HepG2 (cell line): ENCODE data around the gene QRICH2. TPM values are rescaled to one million over a fixed set of nuclear protein-coding genes. Genes with fewer than 3 reads are reported as not detected.

Experiments
- CHD2 ChIP-seq: IDR thresholded peaks from 2 replicates; pipeline ENCODE4 v1.6.1; 2011; ENCODE audit warnings: low read depth, low read length, improper control_type of control experiment
- HOXA5 ChIP-seq: sonication (generic); formaldehyde crosslinking; IDR thresholded peaks from 2 replicates; pipeline ENCODE4 v1.4.0; 2020; ENCODE audit warnings: missing genetic modification reagents
- MED8 ChIP-seq: sonication (generic); formaldehyde crosslinking; IDR thresholded peaks from 2 replicates; pipeline ENCODE4 v1.8.1; 2023; ENCODE audit warnings: mild to moderate bottlenecking, missing genetic modification reagents; ENCODE audit not compliant: insufficient replicate concordance
- MYNN ChIP-seq: sonication (generic); formaldehyde crosslinking; IDR thresholded peaks from 2 replicates; pipeline ENCODE4 v1.4.0; 2020; ENCODE audit warnings: mild to moderate bottlenecking, low read depth, missing genetic modification reagents
- MZF1 ChIP-seq: sonication (generic); formaldehyde crosslinking; IDR thresholded peaks from 2 replicates; pipeline ENCODE4 v1.8.1; 2023; ENCODE audit warnings: mild to moderate bottlenecking, missing genetic modification reagents, borderline replicate concordance
- NFIC ChIP-seq: IDR thresholded peaks from 2 replicates; pipeline ENCODE4 v1.6.1; 2012; ENCODE audit warnings: mild to moderate bottlenecking, low read length, inconsistent platforms
- RAD21 ChIP-seq: fragments of 450-650 bp; formaldehyde crosslinking; IDR thresholded peaks from 2 replicates; pipeline ENCODE4 v1.5.0; 2020; ENCODE audit warnings: mild to moderate bottlenecking
- SAFB2 ChIP-seq: sonication (generic); formaldehyde crosslinking; IDR thresholded peaks from 2 replicates; pipeline ENCODE4 v1.5.1; 2020; ENCODE audit warnings: missing genetic modification reagents, low read depth, mild to moderate bottlenecking, borderline replicate concordance
- SP2 ChIP-seq: sonication (generic); formaldehyde crosslinking; IDR thresholded peaks from 2 replicates; pipeline ENCODE4 v1.5.1; 2020; ENCODE audit warnings: mild to moderate bottlenecking, missing genetic modification reagents
- ZFP36L1 ChIP-seq: sonication (generic); formaldehyde crosslinking; IDR thresholded peaks from 2 replicates; pipeline ENCODE4 v1.8.0; 2022; ENCODE audit warnings: mild to moderate bottlenecking, missing genetic modification reagents, moderate library complexity
- ZMYM3 ChIP-seq: sonication (generic); formaldehyde crosslinking; IDR thresholded peaks from 2 replicates; pipeline ENCODE4 v1.5.1; 2020; ENCODE audit warnings: mild to moderate bottlenecking, missing genetic modification reagents
- ZNF496 ChIP-seq: sonication (generic); formaldehyde crosslinking; IDR thresholded peaks from 2 replicates; pipeline ENCODE4 v1.8.1; 2023; ENCODE audit warnings: mild to moderate bottlenecking, moderate library complexity, missing genetic modification reagents; ENCODE audit not compliant: insufficient replicate concordance
- ZNF652 ChIP-seq: IDR thresholded peaks from 2 replicates; pipeline ENCODE4 v1.6.1; 2016; ENCODE audit warnings: low read depth, borderline replicate concordance
- polyA plus RNA-seq, 8 experiments: library from polyadenylated mRNA; depleted of rRNA in 3 of 8; stranded (reverse) in 7 of 8; unstranded in 1 of 8; fragments of >200 nt; fragmentation: Illumina TruSeq in 4 of 8; extraction: Trizol in 4 of 8; gene quantifications; 2 replicates each; pipeline versions ENCODE4 v1.2.1 to v1.2.3, GENCODE V29; 2011 to 2016; ENCODE audit warnings: low read depth in 4 of 8, missing spikeins in 1 of 8, mixed read lengths in 1 of 8; ENCODE audit not compliant: insufficient read depth in 1 of 8
- total RNA-seq, 5 experiments: library from RNA; depleted of rRNA; stranded (reverse); fragments of >200 nt; fragmentation: Illumina TruSeq; extraction: Trizol; gene quantifications; 2 replicates each; pipeline ENCODE4 v1.2.3, GENCODE V29; 2016; ENCODE audit warnings: low read depth in 1 of 5
- TF ChIP-seq, protein P1 (sequence below): sonication (generic); formaldehyde crosslinking; IDR thresholded peaks from 2 replicates; pipeline ENCODE4 v1.8.0; 2022; ENCODE audit warnings: low read depth, missing genetic modification reagents
- TF ChIP-seq, protein P2 (sequence below): sonication (generic); formaldehyde crosslinking; IDR thresholded peaks from 2 replicates; pipeline ENCODE4 v1.5.0; 2020; ENCODE audit warnings: missing genetic modification reagents
- TF ChIP-seq, protein P3 (sequence below): sonication (generic); formaldehyde crosslinking; IDR thresholded peaks from 2 replicates; pipeline ENCODE4 v1.4.0; 2020; ENCODE audit warnings: missing genetic modification reagents
- TF ChIP-seq, protein P4 (sequence below): sonication (generic); formaldehyde crosslinking; IDR thresholded peaks from 2 replicates; pipeline ENCODE4 v1.8.0; 2022; ENCODE audit warnings: mild to moderate bottlenecking, missing genetic modification reagents; ENCODE audit not compliant: insufficient replicate concordance
- TF ChIP-seq, protein P5 (sequence below): sonication (generic); formaldehyde crosslinking; IDR thresholded peaks from 2 replicates; pipeline ENCODE4 v1.9.0; 2022; ENCODE audit warnings: missing genetic modification reagents, mild to moderate bottlenecking, borderline replicate concordance

The QRICH2 gene
- total and polyA plus RNA-seq, 2 of the 13 experiments (the other 11 are each of a cell fraction or from before 2014, with no cell fraction given): 3.7 to 5.7 TPM

DNA sequence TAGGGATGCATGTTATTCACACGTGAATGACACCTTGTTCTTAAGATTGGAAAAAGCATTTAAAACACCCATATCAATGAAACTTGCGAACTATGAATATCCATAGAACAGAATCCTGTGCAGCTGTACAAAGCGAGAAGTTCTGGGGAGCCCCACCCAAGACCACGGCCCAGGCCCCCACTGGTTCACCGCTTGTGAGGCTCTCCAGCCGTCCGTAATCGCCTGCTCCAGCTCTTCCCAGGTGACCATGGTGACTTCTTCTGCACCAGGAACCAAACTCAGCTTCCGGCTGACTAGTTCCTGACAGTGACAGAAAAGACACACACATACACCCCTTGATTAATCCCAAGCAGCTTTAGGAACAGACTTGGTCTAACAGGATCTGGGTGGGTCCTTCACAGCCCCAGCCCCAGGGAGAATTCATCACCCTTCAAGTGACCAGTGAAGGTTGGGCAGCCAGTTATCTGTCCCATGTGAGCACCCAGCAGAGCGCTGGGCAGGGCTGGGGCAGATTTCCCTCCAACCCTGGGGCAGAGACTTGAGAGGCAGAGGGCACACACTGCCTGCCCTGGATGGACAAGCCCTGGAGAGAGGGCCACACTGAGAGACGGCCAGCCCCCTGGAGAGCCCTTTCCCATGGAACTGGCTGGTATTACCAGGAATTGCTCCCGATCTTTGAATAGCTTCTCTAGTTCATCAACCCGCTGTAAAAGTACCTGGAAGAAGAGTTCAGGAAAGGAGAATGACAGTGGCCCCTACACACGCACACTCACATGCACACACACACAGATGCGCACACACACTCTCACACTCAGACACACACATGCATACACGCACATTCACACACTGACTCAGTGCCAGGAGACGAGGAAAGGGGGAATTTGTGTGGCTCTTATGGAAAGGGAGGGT is 3.6 kb downstream of the QRICH2 start (continued):
- TF ChIP-seq, protein P1, sequence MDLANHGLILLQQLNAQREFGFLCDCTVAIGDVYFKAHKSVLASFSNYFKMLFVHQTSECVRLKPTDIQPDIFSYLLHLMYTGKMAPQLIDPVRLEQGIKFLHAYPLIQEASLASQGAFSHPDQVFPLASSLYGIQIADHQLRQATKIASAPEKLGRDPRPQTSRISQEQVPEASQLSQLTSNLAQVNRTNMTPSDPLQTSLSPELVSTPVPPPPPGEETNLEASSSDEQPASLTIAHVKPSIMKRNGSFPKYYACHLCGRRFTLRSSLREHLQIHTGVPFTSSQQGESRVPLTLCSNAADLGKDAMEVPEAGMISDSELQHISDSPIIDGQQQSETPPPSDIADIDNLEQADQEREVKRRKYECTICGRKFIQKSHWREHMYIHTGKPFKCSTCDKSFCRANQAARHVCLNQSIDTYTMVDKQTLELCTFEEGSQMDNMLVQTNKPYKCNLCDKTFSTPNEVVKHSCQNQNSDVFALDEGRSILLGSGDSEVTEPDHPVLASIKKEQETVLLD (CRISPR knock-in tag): no peak
- TF ChIP-seq ZNF496 (no peak), ZNF652 (CRISPR knock-in tag) (no peak), SAFB2 (no peak), SP2 (no peak), CHD2 (no peak), ZMYM3 (CRISPR knock-in tag) (no peak), ZFP36L1 (CRISPR knock-in tag) (no peak), MED8 (CRISPR knock-in tag) (peak; percentile 17), MYNN (CRISPR knock-in tag) (no peak), HOXA5 (CRISPR knock-in tag) (no peak), MZF1 (CRISPR knock-in tag) (no peak), RAD21 (CRISPR knock-in tag) (no peak), NFIC (no peak)
- TF ChIP-seq, protein P2, sequence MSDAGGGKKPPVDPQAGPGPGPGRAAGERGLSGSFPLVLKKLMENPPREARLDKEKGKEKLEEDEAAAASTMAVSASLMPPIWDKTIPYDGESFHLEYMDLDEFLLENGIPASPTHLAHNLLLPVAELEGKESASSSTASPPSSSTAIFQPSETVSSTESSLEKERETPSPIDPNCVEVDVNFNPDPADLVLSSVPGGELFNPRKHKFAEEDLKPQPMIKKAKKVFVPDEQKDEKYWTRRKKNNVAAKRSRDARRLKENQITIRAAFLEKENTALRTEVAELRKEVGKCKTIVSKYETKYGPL (CRISPR knock-in tag): no peak
- TF ChIP-seq, protein P3, sequence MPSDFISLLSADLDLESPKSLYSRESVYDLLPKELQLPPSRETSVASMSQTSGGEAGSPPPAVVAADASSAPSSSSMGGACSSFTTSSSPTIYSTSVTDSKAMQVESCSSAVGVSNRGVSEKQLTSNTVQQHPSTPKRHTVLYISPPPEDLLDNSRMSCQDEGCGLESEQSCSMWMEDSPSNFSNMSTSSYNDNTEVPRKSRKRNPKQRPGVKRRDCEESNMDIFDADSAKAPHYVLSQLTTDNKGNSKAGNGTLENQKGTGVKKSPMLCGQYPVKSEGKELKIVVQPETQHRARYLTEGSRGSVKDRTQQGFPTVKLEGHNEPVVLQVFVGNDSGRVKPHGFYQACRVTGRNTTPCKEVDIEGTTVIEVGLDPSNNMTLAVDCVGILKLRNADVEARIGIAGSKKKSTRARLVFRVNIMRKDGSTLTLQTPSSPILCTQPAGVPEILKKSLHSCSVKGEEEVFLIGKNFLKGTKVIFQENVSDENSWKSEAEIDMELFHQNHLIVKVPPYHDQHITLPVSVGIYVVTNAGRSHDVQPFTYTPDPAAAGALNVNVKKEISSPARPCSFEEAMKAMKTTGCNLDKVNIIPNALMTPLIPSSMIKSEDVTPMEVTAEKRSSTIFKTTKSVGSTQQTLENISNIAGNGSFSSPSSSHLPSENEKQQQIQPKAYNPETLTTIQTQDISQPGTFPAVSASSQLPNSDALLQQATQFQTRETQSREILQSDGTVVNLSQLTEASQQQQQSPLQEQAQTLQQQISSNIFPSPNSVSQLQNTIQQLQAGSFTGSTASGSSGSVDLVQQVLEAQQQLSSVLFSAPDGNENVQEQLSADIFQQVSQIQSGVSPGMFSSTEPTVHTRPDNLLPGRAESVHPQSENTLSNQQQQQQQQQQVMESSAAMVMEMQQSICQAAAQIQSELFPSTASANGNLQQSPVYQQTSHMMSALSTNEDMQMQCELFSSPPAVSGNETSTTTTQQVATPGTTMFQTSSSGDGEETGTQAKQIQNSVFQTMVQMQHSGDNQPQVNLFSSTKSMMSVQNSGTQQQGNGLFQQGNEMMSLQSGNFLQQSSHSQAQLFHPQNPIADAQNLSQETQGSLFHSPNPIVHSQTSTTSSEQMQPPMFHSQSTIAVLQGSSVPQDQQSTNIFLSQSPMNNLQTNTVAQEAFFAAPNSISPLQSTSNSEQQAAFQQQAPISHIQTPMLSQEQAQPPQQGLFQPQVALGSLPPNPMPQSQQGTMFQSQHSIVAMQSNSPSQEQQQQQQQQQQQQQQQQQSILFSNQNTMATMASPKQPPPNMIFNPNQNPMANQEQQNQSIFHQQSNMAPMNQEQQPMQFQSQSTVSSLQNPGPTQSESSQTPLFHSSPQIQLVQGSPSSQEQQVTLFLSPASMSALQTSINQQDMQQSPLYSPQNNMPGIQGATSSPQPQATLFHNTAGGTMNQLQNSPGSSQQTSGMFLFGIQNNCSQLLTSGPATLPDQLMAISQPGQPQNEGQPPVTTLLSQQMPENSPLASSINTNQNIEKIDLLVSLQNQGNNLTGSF (CRISPR knock-in tag): no peak
- TF ChIP-seq, protein P4, sequence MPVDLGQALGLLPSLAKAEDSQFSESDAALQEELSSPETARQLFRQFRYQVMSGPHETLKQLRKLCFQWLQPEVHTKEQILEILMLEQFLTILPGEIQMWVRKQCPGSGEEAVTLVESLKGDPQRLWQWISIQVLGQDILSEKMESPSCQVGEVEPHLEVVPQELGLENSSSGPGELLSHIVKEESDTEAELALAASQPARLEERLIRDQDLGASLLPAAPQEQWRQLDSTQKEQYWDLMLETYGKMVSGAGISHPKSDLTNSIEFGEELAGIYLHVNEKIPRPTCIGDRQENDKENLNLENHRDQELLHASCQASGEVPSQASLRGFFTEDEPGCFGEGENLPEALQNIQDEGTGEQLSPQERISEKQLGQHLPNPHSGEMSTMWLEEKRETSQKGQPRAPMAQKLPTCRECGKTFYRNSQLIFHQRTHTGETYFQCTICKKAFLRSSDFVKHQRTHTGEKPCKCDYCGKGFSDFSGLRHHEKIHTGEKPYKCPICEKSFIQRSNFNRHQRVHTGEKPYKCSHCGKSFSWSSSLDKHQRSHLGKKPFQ (CRISPR knock-in tag): no peak
- TF ChIP-seq, protein P5, sequence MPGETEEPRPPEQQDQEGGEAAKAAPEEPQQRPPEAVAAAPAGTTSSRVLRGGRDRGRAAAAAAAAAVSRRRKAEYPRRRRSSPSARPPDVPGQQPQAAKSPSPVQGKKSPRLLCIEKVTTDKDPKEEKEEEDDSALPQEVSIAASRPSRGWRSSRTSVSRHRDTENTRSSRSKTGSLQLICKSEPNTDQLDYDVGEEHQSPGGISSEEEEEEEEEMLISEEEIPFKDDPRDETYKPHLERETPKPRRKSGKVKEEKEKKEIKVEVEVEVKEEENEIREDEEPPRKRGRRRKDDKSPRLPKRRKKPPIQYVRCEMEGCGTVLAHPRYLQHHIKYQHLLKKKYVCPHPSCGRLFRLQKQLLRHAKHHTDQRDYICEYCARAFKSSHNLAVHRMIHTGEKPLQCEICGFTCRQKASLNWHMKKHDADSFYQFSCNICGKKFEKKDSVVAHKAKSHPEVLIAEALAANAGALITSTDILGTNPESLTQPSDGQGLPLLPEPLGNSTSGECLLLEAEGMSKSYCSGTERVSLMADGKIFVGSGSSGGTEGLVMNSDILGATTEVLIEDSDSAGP (CRISPR knock-in tag): no peak
